Stimulated activated CD8-positive, alpha-beta memory T cell treated with anti-CD3 and anti-CD28 coated beads, Interleukin-15, amount 100 ng/mL, for 24 hours (primary cell): ENCODE measurements around the gene ZNF333.
A peak's percentile ranks its signal among the peaks of the same experiment; 100 is the strongest.

ENCODE experiments used
- DNase-seq: peaks from one replicate; pipeline ENCODE4 v3.0.0-alpha.2; 2020; ENCODE audit warnings: low read depth

Gene ZNF333

DNA sequence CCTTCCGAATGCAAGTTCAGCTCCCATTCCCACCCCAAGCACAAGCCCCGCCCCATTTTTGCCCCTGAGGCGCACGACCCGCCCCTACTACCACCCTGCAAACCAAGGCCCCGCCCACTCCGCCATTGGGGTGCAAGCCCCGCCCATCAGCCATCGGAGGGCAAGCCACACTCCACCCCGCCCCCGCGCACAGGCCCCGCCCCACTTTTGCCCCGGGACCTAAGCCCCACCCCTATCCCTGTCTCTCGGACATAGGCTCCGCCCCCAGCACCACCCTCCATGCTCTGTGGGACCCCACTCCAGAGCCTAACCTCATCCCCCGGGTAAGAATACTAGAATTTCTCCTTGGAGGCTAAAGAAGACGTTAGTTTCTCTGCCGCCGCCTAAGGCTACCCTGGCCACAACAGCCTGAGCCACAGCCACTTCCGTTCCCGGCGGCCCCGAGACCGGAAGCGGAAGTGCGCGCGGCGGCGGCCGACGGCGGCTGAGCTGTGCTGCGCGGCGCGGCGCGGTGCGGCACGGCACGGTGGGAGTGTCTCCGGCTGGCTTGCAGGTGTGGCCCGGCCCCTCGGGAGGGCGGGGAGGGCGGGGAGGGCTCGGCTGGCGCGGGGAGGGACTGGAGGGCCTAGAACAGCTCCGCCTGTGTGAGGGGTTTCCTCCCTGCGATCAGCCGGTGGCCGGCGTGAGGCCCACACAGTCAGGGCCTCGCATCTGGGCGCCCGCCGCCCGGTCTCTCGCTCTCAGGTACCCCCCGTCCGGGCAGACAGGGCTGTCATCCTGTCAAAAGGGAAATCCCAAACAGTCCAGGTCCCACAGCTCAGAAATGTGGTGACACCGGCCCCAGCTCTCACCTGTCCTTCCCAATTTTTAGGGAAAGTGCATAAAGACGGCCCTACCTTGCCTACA is at the start of gene ZNF333:
Gene ZNF333 (plus strand): TSS at position 451 of the 906 bp plus-strand sequence. CDS start 3,444 bp downstream, outside the sequence.
- peak; percentile 99 for DNase-seq

GRCh38 chr19:14648506-14648905 is 41.3 kb upstream of the ZNF333 start:
- DNase-seq = no peak

DNA sequence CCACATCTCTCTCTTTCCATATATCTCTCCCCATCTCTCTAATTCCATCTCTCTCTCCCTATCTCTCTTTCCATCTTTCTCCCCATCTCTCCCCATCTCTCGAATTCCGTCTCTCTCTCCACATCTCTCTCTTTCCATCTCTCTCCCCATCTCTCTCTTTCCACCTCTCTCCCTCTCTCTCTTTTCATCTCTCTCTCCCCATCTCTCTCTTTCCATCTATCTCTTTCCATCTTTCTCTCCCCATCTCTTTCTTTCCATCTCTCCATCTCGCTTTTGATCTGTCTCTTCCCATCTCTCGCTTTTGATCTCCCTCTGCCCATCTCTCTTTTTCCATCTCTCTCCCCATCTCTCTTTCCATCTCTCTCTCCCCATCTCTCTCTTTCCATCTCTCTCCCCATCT is 40.8 kb upstream of the ZNF333 start:
- no peak for DNase-seq

DNA sequence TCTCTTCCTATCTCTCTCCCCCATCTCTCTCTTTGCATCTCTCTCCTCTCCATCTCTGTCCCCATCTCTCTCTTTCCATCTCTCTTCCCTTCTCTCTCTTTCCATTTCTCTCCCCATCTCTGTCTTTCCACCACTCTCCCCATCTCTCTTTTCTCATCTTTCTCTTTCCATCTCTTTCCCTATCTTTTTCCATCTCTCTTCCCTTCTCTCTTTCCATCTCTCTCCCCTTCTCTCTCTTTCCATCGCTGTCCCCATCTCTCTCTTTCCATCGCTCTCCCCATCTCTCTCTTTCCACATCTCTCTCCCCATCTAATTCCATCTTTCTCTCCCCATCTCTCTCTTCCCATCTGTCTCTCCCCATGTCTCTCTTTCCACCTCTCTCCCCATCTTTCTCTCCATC is 39.7 kb upstream of the ZNF333 start:
- DNase-seq = no peak

DNA sequence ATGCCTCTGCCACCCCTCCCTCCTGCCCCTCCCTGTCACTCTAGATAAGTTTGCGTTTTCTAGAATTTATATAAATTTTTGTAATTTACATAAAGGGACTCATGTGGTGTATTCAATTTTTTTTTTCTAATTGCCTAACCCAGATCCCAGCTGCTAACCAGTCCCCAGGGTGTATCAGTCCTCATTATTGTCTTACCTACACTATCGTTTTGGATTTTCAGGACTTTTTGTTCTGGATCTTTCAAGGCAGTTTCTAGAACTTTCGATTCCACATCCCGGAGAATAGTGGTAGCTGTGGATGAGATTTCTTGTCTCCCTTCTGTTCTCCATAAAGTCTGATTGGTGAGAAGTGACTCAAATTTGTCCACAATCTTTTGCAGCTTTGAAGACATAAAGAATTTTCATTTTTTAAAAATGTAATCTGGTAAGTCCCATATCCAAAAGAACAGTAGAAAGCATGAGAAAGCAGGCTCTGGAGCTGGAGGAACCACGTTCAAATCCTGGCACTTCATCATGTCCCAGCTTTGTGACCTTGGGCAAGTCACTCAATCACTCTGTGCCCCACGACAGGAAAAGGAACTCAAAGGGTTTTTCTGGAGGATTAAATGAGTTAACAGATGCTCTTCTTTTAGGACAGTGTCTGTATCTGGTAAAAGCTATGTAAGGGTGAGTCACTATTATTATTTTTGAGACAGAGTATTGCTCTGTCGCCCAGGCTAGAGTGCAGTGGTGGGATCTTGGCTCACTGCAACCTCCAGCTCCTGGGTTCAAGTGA is 34.9 kb upstream of the ZNF333 start:
- no peak for DNase-seq

DNA sequence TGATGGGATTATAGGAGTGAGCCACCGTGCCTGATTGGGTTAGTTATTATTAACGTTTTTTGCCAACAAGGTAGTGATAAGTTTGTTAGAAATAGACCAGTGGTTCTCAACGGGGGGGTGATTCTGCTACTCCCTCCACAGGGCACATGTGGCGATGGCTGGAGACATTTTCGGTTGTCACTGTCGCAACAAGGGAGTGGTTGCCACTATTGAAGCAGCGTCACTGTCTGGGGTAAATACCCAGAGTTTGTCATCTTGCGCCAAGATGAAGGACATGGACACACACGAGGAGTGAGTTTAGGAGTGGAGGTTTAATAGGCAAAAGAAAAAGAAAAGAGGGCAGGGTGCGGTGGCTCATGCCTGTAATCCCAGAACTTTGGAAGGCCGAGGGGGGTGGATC is 34.1 kb upstream of the ZNF333 start:
- no peak for DNase-seq

GRCh38 chr19:14659874-14660489 is 29.9 kb upstream of the ZNF333 start:
- DNase-seq = no peak

- DNase-seq = no peak
These were observed 28.4 kb upstream of the ZNF333 start for GRCh38 chr19:14661372-14661924.

- DNase-seq = no peak
These were observed 19.9 kb upstream of the ZNF333 start for GRCh38 chr19:14669940-14670339.

DNA sequence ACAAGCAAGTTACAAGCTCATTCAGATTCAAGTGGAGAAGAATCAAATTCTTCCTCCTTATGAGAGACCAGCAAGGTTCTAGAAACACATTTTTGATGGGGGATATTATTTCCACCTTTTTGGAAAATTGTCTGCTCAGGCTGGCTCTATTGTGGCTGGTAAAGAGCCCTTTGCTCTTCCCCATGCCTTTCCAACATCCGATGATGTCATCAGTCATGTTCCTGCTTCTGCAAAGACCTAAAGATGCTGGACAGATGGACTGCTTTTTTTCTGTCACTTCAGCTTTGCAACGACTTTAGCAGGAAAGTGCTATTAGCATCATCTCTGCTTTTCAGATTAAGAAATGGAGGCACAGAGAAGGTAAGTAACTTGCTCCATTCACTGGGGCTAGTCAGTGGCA is 19.4 kb upstream of the ZNF333 start:
- no peak for DNase-seq

GRCh38 chr19:14672188-14672872 is 17.5 kb upstream of the ZNF333 start:
- no peak for DNase-seq

DNA sequence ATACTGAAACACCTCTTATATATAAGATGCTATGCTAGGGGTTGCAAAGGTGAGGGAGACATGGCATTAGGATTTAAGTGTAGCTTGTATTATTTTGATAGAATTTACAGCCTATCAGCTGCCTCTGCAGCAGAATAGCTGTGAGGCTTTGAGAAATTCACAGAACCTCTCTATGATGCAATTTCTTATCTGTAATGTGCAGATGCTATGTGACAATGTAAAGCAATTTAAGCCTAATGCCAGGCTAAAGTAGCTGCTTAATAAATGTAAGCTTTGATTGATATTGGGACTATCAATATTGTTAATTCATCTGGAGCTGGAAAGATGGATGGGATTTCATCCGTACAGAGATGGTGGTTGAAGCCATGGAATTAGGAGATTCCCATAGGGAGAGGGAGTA is 16.8 kb upstream of the ZNF333 start:
- DNase-seq = no peak

- DNase-seq = no peak
These were observed 15.1 kb upstream of the ZNF333 start, which contains the start of gene ADGRE3 for GRCh38 chr19:14674764-14675163. TSS of gene ADGRE3 (minus strand) at chr19:14674844. CDS start at chr19:14674770, 74 bp downstream.

- no peak for DNase-seq
These were observed 13.1 kb upstream of the ZNF333 start for GRCh38 chr19:14676762-14677161.

DNA sequence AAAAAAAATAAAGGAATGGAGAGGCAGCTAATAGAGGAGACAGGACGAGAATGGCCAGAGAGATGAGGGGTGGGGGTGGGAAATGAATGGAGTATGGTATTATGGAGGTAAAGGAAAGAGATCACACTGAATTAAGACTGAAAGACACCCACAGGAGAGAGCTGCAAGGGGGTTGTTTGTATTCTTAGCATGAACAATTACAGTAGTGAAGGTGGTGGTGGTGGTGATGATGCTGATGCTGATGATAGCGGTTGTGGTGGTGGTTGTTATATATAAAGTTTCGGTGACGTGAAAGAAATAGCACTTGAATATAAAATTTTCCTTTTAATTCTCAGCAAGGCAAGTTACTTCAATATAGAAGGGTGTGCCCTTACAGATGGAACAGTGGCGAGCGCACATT is 12.4 kb upstream of the ZNF333 start:
- DNase-seq = no peak

GRCh38 chr19:14678199-14678598 is 11.6 kb upstream of the ZNF333 start:
- no peak for DNase-seq

GRCh38 chr19:14682084-14682483 is 7.8 kb upstream of the ZNF333 start:
- DNase-seq = no peak

DNA sequence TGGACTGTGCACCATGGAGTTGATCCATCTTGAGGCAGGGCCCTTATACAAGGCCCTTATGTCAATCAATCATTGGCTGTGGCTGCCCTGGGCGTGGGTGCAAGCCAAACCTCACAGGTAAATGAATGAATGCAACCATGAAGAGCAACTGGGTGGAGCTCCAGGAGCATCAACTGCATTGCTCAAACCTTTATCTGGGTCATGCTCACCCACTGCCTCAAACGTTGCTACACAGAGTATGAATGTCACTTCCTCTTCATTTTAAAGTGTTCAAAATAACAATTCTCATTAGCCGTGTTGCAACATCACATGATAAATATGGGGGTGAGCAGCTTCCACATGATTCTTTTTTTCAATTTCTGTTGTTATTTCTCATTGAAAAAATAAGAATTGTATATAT is 6.4 kb upstream of the ZNF333 start:
- no peak for DNase-seq

- DNase-seq = no peak
These were observed 3.4 kb upstream of the ZNF333 start for GRCh38 chr19:14686411-14686810.

GRCh38 chr19:14694641-14695266 is 4.9 kb downstream of the ZNF333 start:
- no peak for DNase-seq

DNA sequence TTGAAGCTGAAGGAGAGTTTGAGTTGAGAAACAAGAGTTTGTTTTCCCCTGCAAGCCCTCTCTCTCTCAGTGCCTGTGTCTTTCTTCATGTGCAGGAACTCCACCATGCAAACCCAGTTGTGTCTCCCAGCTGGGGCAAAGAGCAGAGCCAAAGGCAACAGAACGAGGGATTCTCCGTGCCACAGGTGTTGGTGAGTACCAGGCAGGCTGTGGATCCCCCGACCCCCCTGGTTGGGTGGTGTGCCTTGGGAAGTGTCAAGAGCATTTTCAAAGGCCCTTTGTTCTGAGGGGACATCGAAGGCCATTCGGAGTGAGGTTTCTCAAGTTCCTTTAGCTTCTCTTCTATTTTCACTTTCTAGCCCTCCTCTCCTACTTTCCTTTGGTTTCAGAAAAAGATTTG is 5.6 kb downstream of the ZNF333 start:
- DNase-seq = no peak
